Naive thymus-derived CD8-positive, alpha-beta T cell (primary cell): ENCODE data around the gene PSMC2. TPM values are rescaled to one million over a fixed set of nuclear protein-coding genes. Genes with fewer than 3 reads are reported as not detected.
"Not testable (repeated sequence)": the region's sequence is repeated elsewhere in the genome, so short reads cannot be mapped to it uniquely, and the experiment has no call there.

Source experiments
- ATAC-seq, 2 donors: fragments of 150-1000 bp; cut with Tn5 transposase in 1 of 2; sonication (Bioruptor Pico), chemical (Tn5 transposase) in 1 of 2; 1 replicate in 1 of 2; 2 replicates in 1 of 2; pipeline ENCODE4 v1.10.0; 2021; ENCODE audit warnings: mild to moderate bottlenecking in 2 of 2, moderate library complexity in 2 of 2
- POLR2A ChIA-PET: fragments of 350-600 bp; sonication (Branson Sonifier 250); formaldehyde crosslinking; loops from one replicate; lab custom pipeline; 2021; ENCODE audit warnings: antibody characterized with exemption; lab: Charles Lee
- DNase-seq, 10 donors: peaks; one replicate each; pipeline versions ENCODE4 v3.0.0 to v3.0.0-alpha.2; 2020 to 2022
- H3K27ac Mint-ChIP-seq, 10 donors: one replicate each; pipeline ENCODE4 v1.8.0; 2020 to 2022; ENCODE audit warnings: mild to moderate bottlenecking in 10 of 10, mixed read lengths in 10 of 10, moderate library complexity in 4 of 10, inconsistent platforms in 1 of 10
- H3K27me3 Mint-ChIP-seq, 5 donors: one replicate each; pipeline ENCODE4 v1.8.0; 2021 to 2022; ENCODE audit warnings: mixed read lengths in 5 of 5
- H3K36me3 Mint-ChIP-seq, 3 donors: one replicate each; pipeline ENCODE4 v1.8.0; 2020 to 2022; ENCODE audit warnings: mixed read lengths in 3 of 3, mild to moderate bottlenecking in 2 of 3, inconsistent platforms in 1 of 3
- H3K4me1 Mint-ChIP-seq, 4 donors: one replicate each; pipeline ENCODE4 v1.8.0; 2021 to 2022; ENCODE audit warnings: mixed read lengths in 4 of 4
- H3K4me3 Mint-ChIP-seq, 10 donors: one replicate each; pipeline ENCODE4 v1.8.0; 2020 to 2022; ENCODE audit warnings: mild to moderate bottlenecking in 10 of 10, mixed read lengths in 10 of 10, moderate library complexity in 6 of 10, inconsistent platforms in 1 of 10
- H3K9me3 Mint-ChIP-seq, 9 donors: one replicate each; pipeline ENCODE4 v1.8.0; 2020 to 2022; ENCODE audit warnings: mixed read lengths in 9 of 9, mild to moderate bottlenecking in 3 of 9, inconsistent platforms in 1 of 9, moderate library complexity in 1 of 9
- polyA plus RNA-seq, 3 donors: library from polyadenylated mRNA; unstranded; fragments of 300-500 nt; fragmentation: Illumina TruSeq; gene quantifications; one replicate each; pipeline ENCODE4 v1.2.3, GENCODE V29; 2021
- total RNA-seq, 8 experiments: library from RNA in 2 of 8; stranded (reverse) in 2 of 8; gene quantifications; one replicate each; pipeline ENCODE4 v1.2.3 and lab custom pipeline; 2021 to 2026

The PSMC2 gene
- total and polyA plus RNA-seq, 5 experiments from 2014 or later: 68.8 to 95.5 (median 90.3) TPM

DNA sequence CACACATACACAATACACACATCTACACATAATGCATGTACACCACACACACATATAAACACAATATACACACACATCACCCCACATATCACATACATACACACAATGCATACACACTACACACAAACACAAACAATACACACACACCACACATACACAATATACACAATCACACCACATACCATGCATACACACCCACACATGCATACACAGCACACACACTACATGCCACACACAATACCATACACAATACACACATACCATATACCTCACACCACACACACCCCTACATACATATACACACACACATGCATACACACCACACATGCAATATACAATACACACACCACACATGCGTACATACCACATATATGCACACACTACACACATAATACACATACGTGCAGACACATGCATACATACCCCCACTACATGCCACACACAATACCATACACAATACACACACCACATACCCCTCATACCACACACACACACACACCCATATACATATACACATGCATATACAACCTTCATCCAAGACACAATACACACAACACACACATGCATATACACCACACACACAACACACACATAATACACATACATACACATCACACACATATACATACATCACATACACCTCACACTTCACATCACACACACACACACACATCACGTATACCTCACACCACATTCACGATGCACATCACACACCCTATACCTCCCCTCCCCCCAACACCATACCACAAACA, 34.0 kb downstream of the PSMC2 start:
- POLR2A ChIA-PET: no interaction called here
- no peak for ATAC-seq
- Mint-ChIP-seq H3K36me3 (no peaks in the 10 kb centered on the region), H3K9me3 (no peaks in the 10 kb centered on the region), H3K27me3 (peaks cover 0 to 9% (median 3%) of the 10 kb centered on the region in 5 donors), H3K4me1 (no peaks in the 10 kb centered on the region), H3K4me3 (no peak overlapping the region), H3K27ac (no peak overlapping the region)
- no peak for DNase-seq

DNA sequence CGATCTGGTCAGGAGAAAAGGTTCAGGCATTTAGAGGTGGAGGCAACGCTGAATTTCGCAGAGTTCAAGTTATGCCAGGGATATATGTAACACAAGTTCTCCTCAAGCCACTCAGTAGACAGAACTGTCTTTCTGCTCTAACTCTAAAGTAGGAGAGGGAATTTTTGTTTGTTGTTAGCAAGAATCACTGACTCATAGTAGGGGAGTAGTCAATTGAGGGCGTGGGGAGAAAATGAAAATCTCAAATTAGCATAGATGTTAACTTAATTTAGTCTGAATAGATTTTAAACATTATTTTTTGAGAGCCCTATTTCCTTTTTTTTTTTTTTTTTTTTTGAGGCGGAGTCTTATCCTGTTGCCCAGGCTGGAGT, 34.6 kb downstream of the PSMC2 start:
- H3K4me1 Mint-ChIP-seq: no peaks in the 10 kb centered on the region
- no peak overlapping the region for H3K4me3 Mint-ChIP-seq
- H3K9me3 Mint-ChIP-seq: no peaks in the 10 kb centered on the region
- POLR2A ChIA-PET: no interaction called here
- no peak for DNase-seq
- no peak overlapping the region for H3K27ac Mint-ChIP-seq
- no peaks in the 10 kb centered on the region for H3K36me3 Mint-ChIP-seq
- ATAC-seq: no peak
- peaks cover 0 to 7% (median 3%) of the 10 kb centered on the region in 5 donors for H3K27me3 Mint-ChIP-seq

DNA sequence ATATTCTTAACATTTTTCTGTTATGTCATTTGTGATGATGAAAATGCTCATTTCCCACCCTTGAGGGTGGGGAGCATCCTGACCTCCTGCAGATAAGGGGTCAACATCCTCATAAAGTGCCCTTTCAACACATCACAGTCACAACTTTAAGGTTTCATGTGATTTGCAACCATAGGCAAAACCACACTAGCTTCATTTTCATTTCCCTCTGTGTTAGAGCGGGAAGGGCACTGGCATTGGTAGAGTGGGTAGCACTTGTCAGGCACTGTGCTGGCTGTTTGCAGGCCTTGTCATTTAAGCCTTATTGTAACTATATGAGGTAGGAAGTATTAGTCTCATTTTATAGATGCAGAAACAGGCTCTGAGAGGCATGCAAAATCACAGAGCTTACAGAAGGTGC, 39.8 kb downstream of the PSMC2 start:
- Mint-ChIP-seq H3K4me3 (no peak overlapping the region), H3K36me3 (peaks cover 0 to 3% (median 0%) of the 10 kb centered on the region in 3 donors), H3K4me1 (no peaks in the 10 kb centered on the region), H3K9me3 (no peaks in the 10 kb centered on the region), H3K27me3 (peaks cover 5 to 14% (median 11%) of the 10 kb centered on the region in 5 donors), H3K27ac (no peak overlapping the region)
- POLR2A ChIA-PET: interaction anchor here (0.6 kb wide), 1 partner anchor 1075 kb away, joined by 3 read pairs; no protein-coding TSS in a partner anchor
- no peak for ATAC-seq
- no peak for DNase-seq

DNA sequence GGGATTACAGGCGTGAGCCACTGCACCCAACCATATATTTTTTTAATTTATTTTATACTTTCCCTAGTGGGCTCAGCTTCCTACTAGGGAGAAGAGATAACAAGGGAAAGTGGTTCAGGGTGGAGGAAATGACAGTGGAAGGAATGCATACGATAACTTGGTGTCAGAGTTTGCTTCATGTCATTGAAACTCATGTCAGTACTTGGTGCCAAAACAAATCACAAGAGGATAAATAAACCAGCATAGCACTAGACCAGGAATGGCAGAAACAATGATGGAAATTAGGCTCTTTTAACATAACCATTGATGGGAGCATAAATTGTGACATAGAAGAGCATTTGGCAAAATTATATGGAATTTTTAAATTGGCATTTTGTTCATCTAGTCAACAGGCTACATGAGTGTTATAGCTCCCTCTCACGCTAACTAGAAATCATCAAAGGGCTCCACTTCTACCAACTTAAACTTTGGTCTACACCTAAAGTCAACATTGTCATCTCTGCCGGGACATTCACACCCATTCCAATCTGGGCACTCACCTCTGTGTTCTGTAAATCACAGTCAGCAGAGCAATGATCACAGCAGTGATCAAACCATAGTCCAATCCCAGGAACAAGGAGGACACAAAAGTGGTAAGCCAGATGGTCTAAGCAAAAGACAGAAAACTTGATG, 41.2 kb downstream of the PSMC2 start:
- POLR2A ChIA-PET: no interaction called here
- DNase-seq (no peak), ATAC-seq (no peak)
- Mint-ChIP-seq H3K27ac (no peak overlapping the region), H3K9me3 (no peaks in the 10 kb centered on the region), H3K27me3 (peaks cover 5 to 14% (median 10%) of the 10 kb centered on the region in 5 donors), H3K4me3 (no peak overlapping the region), H3K4me1 (no peaks in the 10 kb centered on the region), H3K36me3 (peaks cover 0 to 3% (median 0%) of the 10 kb centered on the region in 3 donors)

DNA sequence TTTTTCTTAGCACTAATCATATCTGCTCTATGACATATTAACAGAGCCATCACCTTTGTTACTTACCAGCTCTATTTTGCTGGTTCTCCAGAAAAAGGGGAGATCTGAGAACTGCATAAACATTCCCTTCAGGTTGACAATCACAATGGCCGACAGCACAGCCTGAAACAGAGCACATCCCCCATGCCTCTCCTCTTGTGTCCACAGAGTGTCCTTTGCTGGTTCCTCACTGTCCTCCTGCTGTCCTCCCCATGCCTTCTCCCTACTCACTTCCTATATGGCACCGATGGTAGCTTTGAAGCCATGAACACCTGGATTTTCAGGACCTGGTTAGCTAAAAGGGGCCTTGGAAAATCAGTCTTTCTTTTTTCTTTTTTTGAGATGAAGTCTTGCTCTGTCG, 41.8 kb downstream of the PSMC2 start:
- POLR2A ChIA-PET: no interaction called here
- no peak for ATAC-seq
- Mint-ChIP-seq H3K9me3 (no peaks in the 10 kb centered on the region), H3K36me3 (peaks cover 0 to 3% (median 0%) of the 10 kb centered on the region in 3 donors), H3K27ac (no peak overlapping the region), H3K4me3 (no peak overlapping the region), H3K4me1 (no peaks in the 10 kb centered on the region), H3K27me3 (peaks cover 5 to 14% (median 10%) of the 10 kb centered on the region in 5 donors)
- DNase-seq: no peak

DNA sequence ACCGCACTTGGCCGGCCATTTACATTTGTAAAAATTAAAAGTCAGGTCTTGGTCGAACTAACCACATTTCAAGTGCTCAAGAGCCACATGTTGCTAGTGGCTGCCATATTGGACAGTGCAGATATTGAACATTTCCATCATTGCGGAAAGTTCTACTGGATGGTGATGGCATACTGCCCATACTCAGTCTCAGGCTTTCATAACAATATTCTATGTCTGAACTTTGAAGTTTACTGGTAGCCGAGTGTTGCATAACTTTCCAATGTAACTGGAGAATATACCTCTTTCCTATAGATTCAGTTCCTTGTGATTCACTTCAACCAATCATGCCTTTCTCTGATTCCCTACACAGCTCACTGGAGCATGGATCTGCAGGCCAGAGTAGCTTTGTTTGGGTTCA, 43.7 kb downstream of the PSMC2 start:
- POLR2A ChIA-PET: interaction anchor here (0.7 kb wide), 1 partner anchor 11 kb away, joined by 4 read pairs; no protein-coding TSS in a partner anchor
- no peaks in the 10 kb centered on the region for H3K4me1 Mint-ChIP-seq
- peaks cover 0 to 3% (median 0%) of the 10 kb centered on the region in 3 donors for H3K36me3 Mint-ChIP-seq
- peaks cover 5 to 20% (median 11%) of the 10 kb centered on the region in 5 donors for H3K27me3 Mint-ChIP-seq
- H3K9me3 Mint-ChIP-seq: no peaks in the 10 kb centered on the region
- DNase-seq (no peak), ATAC-seq (no peak)
- no peak overlapping the region for H3K4me3 Mint-ChIP-seq
- H3K27ac Mint-ChIP-seq: no peak overlapping the region

DNA sequence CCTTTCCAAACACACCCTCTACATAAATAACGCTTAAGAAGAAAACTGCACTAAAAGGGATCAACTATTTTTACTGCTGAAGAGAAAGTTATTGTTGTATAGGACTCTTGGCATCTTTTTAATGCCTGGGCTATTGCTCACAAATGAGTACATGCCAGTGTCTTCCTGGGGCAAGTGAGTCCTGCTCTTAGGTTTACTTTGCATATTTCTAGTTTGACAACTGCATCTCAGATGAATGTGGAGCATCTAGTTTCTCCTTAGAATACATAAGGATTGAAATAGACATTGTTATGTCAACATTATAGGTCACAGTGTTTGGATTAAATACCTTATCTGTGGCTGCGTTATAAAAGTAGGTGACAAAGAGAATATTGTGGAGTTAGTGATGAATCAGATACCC, 44.5 kb downstream of the PSMC2 start:
- Mint-ChIP-seq H3K4me3 (no peak overlapping the region), H3K27me3 (peaks cover 7 to 23% (median 13%) of the 10 kb centered on the region in 5 donors)

DNA sequence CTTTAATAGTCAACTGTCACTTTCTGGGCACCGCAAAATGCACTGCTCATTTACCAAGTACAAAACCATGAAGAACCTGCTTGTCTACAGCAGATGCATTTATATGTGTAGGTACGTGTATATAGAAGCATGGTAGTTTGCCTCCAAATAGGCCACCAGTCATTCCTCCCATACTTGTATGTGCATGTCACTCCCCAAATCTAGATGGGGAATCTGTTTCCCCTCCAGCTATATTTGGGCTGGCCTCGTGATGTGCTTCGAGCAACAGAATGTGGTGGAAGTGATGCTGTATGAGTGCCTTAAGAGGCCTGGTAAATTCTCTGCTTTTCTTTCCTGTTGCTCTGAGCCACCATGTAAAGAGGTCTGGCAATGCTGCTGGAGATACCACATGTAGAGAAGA, 47.1 kb downstream of the PSMC2 start:
- no peaks in the 10 kb centered on the region for H3K4me1 Mint-ChIP-seq
- H3K4me3 Mint-ChIP-seq: no peak overlapping the region
- ATAC-seq (no peak), DNase-seq (no peak)
- no peaks in the 10 kb centered on the region for H3K9me3 Mint-ChIP-seq
- POLR2A ChIA-PET: no interaction called here
- H3K27ac Mint-ChIP-seq: no peak overlapping the region
- peaks cover 2 to 18% (median 8%) of the 10 kb centered on the region in 5 donors for H3K27me3 Mint-ChIP-seq
- H3K36me3 Mint-ChIP-seq: peaks cover 0 to 3% (median 0%) of the 10 kb centered on the region in 3 donors

More for the DNA sequence above, 44.5 kb downstream of the PSMC2 start:
- DNase-seq (no peak), ATAC-seq (no peak)
- POLR2A ChIA-PET: no interaction called here
- peaks cover 0 to 3% (median 0%) of the 10 kb centered on the region in 3 donors for H3K36me3 Mint-ChIP-seq
- no peak overlapping the region for H3K27ac Mint-ChIP-seq
- no peaks in the 10 kb centered on the region for H3K9me3 Mint-ChIP-seq
- no peaks in the 10 kb centered on the region for H3K4me1 Mint-ChIP-seq

DNA sequence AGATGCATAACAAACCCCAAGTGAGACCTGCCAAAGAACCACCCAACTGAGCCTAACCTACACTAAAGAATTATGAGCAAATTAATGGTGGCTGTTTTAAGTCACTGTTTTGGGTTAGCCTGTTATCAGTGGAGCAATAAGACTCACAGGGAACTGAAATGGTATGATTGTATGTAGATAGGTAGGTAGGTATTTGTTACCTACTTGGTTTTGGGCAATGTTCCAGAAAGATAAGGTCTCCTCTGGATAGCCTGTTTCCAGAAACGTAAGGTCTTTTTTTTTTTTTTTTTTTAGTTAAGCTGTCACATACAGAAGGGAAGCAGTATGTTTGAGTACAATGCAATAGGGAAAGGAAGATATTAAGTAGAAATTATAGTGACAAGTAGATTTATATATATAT, 47.6 kb downstream of the PSMC2 start:
- H3K9me3 Mint-ChIP-seq: peaks cover 0 to 2% (median 0%) of the 10 kb centered on the region in 9 donors
- H3K36me3 Mint-ChIP-seq: peaks cover 0 to 3% (median 0%) of the 10 kb centered on the region in 3 donors
- ATAC-seq (no peak), DNase-seq (no peak)
- no peak overlapping the region for H3K4me3 Mint-ChIP-seq
- peaks cover 2 to 13% (median 7%) of the 10 kb centered on the region in 5 donors for H3K27me3 Mint-ChIP-seq
- H3K27ac Mint-ChIP-seq: no peak overlapping the region
- no peaks in the 10 kb centered on the region for H3K4me1 Mint-ChIP-seq
- POLR2A ChIA-PET: no interaction called here

DNA sequence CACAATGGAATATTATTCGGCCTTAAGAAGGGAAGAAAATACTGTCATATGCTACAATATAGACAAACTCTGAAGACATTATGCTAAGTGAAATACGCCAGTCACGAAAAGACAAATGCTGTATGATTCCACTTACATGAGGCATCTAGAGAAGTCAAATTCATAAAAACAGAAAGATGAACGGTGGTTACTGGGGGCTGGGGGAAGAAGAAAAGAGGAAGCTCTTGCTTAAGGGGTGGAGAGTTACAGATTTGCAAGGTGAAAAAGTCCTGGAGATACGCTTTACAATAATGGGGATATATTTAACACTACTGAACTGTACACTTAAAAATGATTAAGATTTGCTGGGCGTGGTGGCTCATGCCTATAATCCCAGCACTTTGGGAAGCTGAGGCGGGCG, 49.0 kb downstream of the PSMC2 start:
- Mint-ChIP-seq H3K4me3 (no peak overlapping the region), H3K27me3 (peaks cover 2 to 11% (median 4%) of the 10 kb centered on the region in 5 donors), H3K4me1 (no peaks in the 10 kb centered on the region), H3K27ac (no peak overlapping the region), H3K9me3 (peaks cover 0 to 9% (median 2%) of the 10 kb centered on the region in 9 donors), H3K36me3 (peaks cover 0 to 4% (median 0%) of the 10 kb centered on the region in 3 donors)
- DNase-seq: no peak
- ATAC-seq: no peak
- POLR2A ChIA-PET: no interaction called here

DNA sequence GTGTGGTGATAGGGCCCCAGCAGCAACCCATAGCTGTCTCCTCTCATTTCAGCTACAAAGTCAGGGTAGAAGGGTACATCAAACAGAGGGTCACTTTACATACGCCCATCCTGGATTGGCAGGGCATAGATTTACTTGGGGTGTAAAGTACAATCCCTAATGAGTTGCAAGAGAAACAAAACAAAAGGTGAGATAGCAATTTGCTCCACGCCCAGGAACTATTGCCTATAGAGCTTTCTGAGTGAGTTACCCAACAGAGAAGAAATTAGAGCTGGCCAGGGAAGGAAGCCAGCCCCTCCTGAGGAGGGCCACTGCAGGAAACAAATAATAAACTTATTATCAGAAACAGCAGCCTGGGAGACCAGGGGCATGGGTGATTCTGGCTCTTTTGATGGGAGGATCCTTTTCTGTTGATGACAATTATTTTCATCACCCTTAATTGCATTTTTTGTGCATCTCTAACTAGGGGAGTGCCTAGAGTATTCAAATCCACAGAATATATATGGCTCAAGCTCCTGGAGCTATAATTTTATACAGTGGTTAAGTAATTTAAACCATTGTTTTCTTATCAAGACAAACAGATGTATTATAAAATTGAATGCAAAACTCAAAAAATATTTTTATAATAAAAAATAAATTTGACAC, 51.2 kb downstream of the PSMC2 start:
- H3K4me1 Mint-ChIP-seq: no peaks in the 10 kb centered on the region
- peaks cover 0 to 2% (median 0%) of the 10 kb centered on the region in 3 donors for H3K36me3 Mint-ChIP-seq
- peaks cover 2 to 11% (median 4%) of the 10 kb centered on the region in 5 donors for H3K27me3 Mint-ChIP-seq
- H3K27ac Mint-ChIP-seq: no peak overlapping the region
- POLR2A ChIA-PET: no interaction called here
- no peak overlapping the region for H3K4me3 Mint-ChIP-seq
- DNase-seq (no peak), ATAC-seq (no peak)
- H3K9me3 Mint-ChIP-seq: peaks cover 0 to 9% (median 2%) of the 10 kb centered on the region in 9 donors

DNA sequence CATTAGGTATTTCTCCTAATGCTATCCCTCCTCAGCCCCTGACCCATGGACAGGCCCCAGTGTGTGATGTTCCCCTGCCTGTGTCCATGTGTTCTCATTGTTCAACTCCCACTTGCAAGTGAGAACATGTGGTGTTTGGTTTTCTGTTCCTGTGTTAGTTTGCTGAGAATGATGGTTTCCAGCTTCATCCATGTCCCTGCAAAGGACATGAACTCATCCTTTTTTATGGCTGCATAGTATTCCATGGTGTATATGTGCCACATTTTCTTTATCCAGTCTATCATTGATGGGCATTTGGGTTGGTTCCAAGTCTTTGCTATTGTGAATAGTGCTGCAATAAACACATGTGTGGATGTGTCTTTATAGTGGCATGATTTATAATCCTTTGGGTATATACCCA, 52.2 kb downstream of the PSMC2 start:
- H3K4me3 Mint-ChIP-seq, H3K4me1 Mint-ChIP-seq, POLR2A ChIA-PET, ATAC-seq, DNase-seq, H3K9me3 Mint-ChIP-seq, H3K27ac Mint-ChIP-seq, H3K36me3 Mint-ChIP-seq: not testable (repeated sequence)
- peaks cover 2 to 11% (median 9%) of the 10 kb centered on the region in 5 donors for H3K27me3 Mint-ChIP-seq
